DMS 273 (cell line): ENCODE data around the gene SLC25A27.

ENCODE experiments used
- DNase-seq: peaks from one replicate; lab custom pipeline; 2025; ENCODE audit not compliant: unreplicated experiment; lab: John Stamatoyannopoulos, UW

Gene SLC25A27

GRCh38 chr6:46651006-46651405, 1.8 kb upstream of the SLC25A27 start:
- no peak for DNase-seq

GRCh38 chr6:46651816-46652215, 959 bp upstream of the SLC25A27 start:
- DNase-seq = peak; percentile 18

GRCh38 chr6:46652232-46652602, 558 bp upstream of the SLC25A27 start:
- no peak for DNase-seq

- DNase-seq = no peak
These were observed 842 bp downstream of the SLC25A27 start for GRCh38 chr6:46653439-46654195.

GRCh38 chr6:46655803-46656202, 3.0 kb downstream of the SLC25A27 start:
- DNase-seq = peak; percentile 36

- no peak for DNase-seq
These were observed 4.9 kb downstream of the SLC25A27 start for GRCh38 chr6:46657642-46658041.

GRCh38 chr6:46661483-46661882, 8.7 kb downstream of the SLC25A27 start:
- no peak for DNase-seq

GRCh38 chr6:46667377-46667776, 14.6 kb downstream of the SLC25A27 start:
- DNase-seq = no peak

- DNase-seq = no peak
These were observed 21.6 kb downstream of the SLC25A27 start for GRCh38 chr6:46674410-46674809.

- no peak for DNase-seq
These were observed 24.0 kb downstream of the SLC25A27 start for GRCh38 chr6:46676604-46677313.

GRCh38 chr6:46677314-46677654, 24.5 kb downstream of the SLC25A27 start:
- peak; percentile 9 for DNase-seq

GRCh38 chr6:46684771-46685170, 32.0 kb downstream of the SLC25A27 start:
- DNase-seq = no peak

GRCh38 chr6:46687619-46688097, 34.9 kb downstream of the SLC25A27 start, which contains the start of gene TDRD6:
Gene TDRD6, plus strand, starts transcription at chr6:46687885. Its CDS starts 244 bp downstream, at chr6:46688129.
- DNase-seq = no peak

- no peak for DNase-seq
These were observed 35.6 kb downstream of the SLC25A27 start for GRCh38 chr6:46688117-46688965.

GRCh38 chr6:46688966-46689335, 36.2 kb downstream of the SLC25A27 start:
- no peak for DNase-seq

GRCh38 chr6:46689657-46690056, 36.9 kb downstream of the SLC25A27 start:
- DNase-seq = no peak

- no peak for DNase-seq
These were observed 37.5 kb downstream of the SLC25A27 start for GRCh38 chr6:46690141-46690755.

- DNase-seq = no peak
These were observed 38.2 kb downstream of the SLC25A27 start for GRCh38 chr6:46690911-46691451.

GRCh38 chr6:46699970-46700369, 47.2 kb downstream of the SLC25A27 start:
- no peak for DNase-seq

- peak; percentile 76 for DNase-seq
These were observed 51.8 kb downstream of the SLC25A27 start for GRCh38 chr6:46704562-46704961.

GRCh38 chr6:46706464-46706863, 53.7 kb downstream of the SLC25A27 start:
- no peak for DNase-seq
